H54 (cell line): ENCODE measurements around the gene INPP4A.
"Not testable (repeated sequence)": the region's sequence is repeated elsewhere in the genome, so short reads cannot be mapped to it uniquely, and the experiment has no call there.

Experiments used
- DNase-seq: peaks from one replicate; pipeline ENCODE4 v3.0.0; 2011; ENCODE audit warnings: low spot score, mixed read lengths; ENCODE audit not compliant: insufficient read length
- FAIRE-seq: peaks from 3 replicates; lab custom pipeline; 2011; peaks lifted over from hg19 to GRCh38; lab: Jason Lieb, UNC
- POLR2A ChIP-seq: IDR thresholded peaks from 2 replicates; pipeline ENCODE4 v1.6.1; 2011; ENCODE audit warnings: low read depth, mild to moderate bottlenecking, low read length

The INPP4A gene

GRCh38 chr2:98419977-98420725, 24.5 kb upstream of the INPP4A start:
- TF ChIP-seq POLR2A: no peak
- DNase-seq (no peak), FAIRE-seq (no peak)

GRCh38 chr2:98422449-98422848, 22.2 kb upstream of the INPP4A start:
- FAIRE-seq (no peak), DNase-seq (no peak)
- no peak for TF ChIP-seq POLR2A

GRCh38 chr2:98426771-98427170, 17.9 kb upstream of the INPP4A start:
- DNase-seq (no peak), FAIRE-seq (no peak)
- TF ChIP-seq POLR2A: no peak

GRCh38 chr2:98432145-98432544, 12.5 kb upstream of the INPP4A start:
- no peak for FAIRE-seq
- DNase-seq: no peak
- TF ChIP-seq POLR2A: no peak

- DNase-seq: no peak
- no peak for FAIRE-seq
- TF ChIP-seq POLR2A: no peak
These were observed 11.2 kb upstream of the INPP4A start for GRCh38 chr2:98433363-98433964.

GRCh38 chr2:98434492-98434891, 10.2 kb upstream of the INPP4A start:
- no peak for TF ChIP-seq POLR2A
- no peak for DNase-seq
- FAIRE-seq: no peak

- not testable (repeated sequence) for FAIRE-seq, DNase-seq
These were observed 9.0 kb upstream of the INPP4A start for GRCh38 chr2:98435670-98436069.

- no peak for DNase-seq
- FAIRE-seq: no peak
- TF ChIP-seq POLR2A: no peak
These were observed 7.9 kb upstream of the INPP4A start for GRCh38 chr2:98436734-98437133.

GRCh38 chr2:98438190-98439133, 6.2 kb upstream of the INPP4A start:
- no peak for TF ChIP-seq POLR2A
- no peak for FAIRE-seq
- DNase-seq: no peak

GRCh38 chr2:98441706-98442450, 2.8 kb upstream of the INPP4A start:
- FAIRE-seq (no peak), DNase-seq (no peak)
- TF ChIP-seq POLR2A: no peak

GRCh38 chr2:98442488-98442887, 2.2 kb upstream of the INPP4A start:
- TF ChIP-seq POLR2A: no peak
- DNase-seq (no peak), FAIRE-seq (no peak)

- no peak for FAIRE-seq
- no peak for TF ChIP-seq POLR2A
- DNase-seq: no peak
These were observed 572 bp downstream of the INPP4A start for GRCh38 chr2:98445177-98445682.
